ENCODE measurements around the gene IKBKE. TPM values are rescaled to one million over a fixed set of nuclear protein-coding genes. Genes with fewer than 3 reads are reported as not detected.

IKBKE gene
- total RNA-seq, 1 experiment from 2014 or later: 6.6 TPM

GRCh38 chr1:206445911-206446356, 24.3 kb upstream of the IKBKE start:
- no peak overlapping the region for H3K9ac ChIP-seq (ENCODE audit: extremely low read depth, insufficient read length, low read length)
- no peak overlapping the region for H3K23ac ChIP-seq (ENCODE audit: insufficient read length, low read depth, low read length)
- DNase-seq: no peak
- H3K79me1 ChIP-seq (ENCODE audit: insufficient read depth, low read depth, low read length, poor library complexity, severe bottlenecking): no peaks in the 10 kb centered on the region
- Mint-ChIP-seq H3K4me1 (no peaks in the 10 kb centered on the region), H3K27ac (0 out of 7 replicates have a peak overlapping the region, but pooled peaks of 2 of the 3 experiments have one; percentile 57 to 63), H3K36me3 (ENCODE audit: insufficient read depth in 1 of 3, low read depth in 3 of 3) (peaks cover 18 to 55% (median 49%) of the 10 kb centered on the region in 3 experiments; a peak in 6 of 7 replicates), H3K27me3 (ENCODE audit: low read depth) (no peaks in the 10 kb centered on the region), H3K9me3 (no peaks in the 10 kb centered on the region), H3K4me3 (no peak overlapping the region)
- no peak for TF ChIP-seq CTCF (conservative IDR thresholded peaks at IDR 0.05)
- no CpG with 5 or more reads among the region's 8 CpGs for WGBS (ENCODE audit: extremely low coverage, insufficient read length, low lambda C conversion rate)
- H2AK5ac ChIP-seq (ENCODE audit: insufficient read length, low read length): no peak overlapping the region
- no peaks in the 10 kb centered on the region for H3K23me2 ChIP-seq (ENCODE audit: insufficient read length, low read depth, low read length, poor library complexity, severe bottlenecking)
- no peak overlapping the region for H3K18ac ChIP-seq (ENCODE audit: insufficient read length, low read depth, low read length)
- H4K20me1 ChIP-seq (ENCODE audit: control insufficient read depth, insufficient read depth, insufficient read length): no peaks in the 10 kb centered on the region
- H3K4me1 ChIP-seq (ENCODE audit: insufficient read depth, low read length): no peaks in the 10 kb centered on the region
- H3K14ac ChIP-seq (ENCODE audit: insufficient read depth, low read length): no peak overlapping the region
- H2BK20ac ChIP-seq (ENCODE audit: low read depth, low read length, poor library complexity, severe bottlenecking): no peak overlapping the region
- H3K27me3 ChIP-seq (ENCODE audit: insufficient read depth, low read length): no peaks in the 10 kb centered on the region
- no peak overlapping the region for H4K91ac ChIP-seq (ENCODE audit: insufficient read length, low read depth, low read length)
- H2BK5ac ChIP-seq (ENCODE audit: insufficient read length, low read length): no peak overlapping the region
- no peak overlapping the region for H4K8ac ChIP-seq (replicated peaks; ENCODE audit: insufficient read length, low read depth, low read length)
- H3K56ac ChIP-seq (ENCODE audit: insufficient read length, low read depth, low read length): no peak overlapping the region
- no peak overlapping the region for H3K4me2 ChIP-seq (ENCODE audit: insufficient read depth, insufficient read length, low read length)
- no peaks in the 10 kb centered on the region for H3K79me2 ChIP-seq (ENCODE audit: insufficient read depth, low read length)
- H2BK120ac ChIP-seq (ENCODE audit: low read depth, low read length, poor library complexity, severe bottlenecking): no peak overlapping the region
- H3K4ac ChIP-seq (ENCODE audit: low read depth, low read length): no peak overlapping the region
- no peak overlapping the region for H2AFZ ChIP-seq (ENCODE audit: low read length)
- H4K5ac ChIP-seq (ENCODE audit: insufficient read length, low read depth, low read length): no peak overlapping the region
- no peak overlapping the region for H3T11ph ChIP-seq (ENCODE audit: low read length)
- H3K9me3 ChIP-seq (ENCODE audit: control insufficient read depth, low read depth, low read length): no peaks in the 10 kb centered on the region
- H2BK12ac ChIP-seq (ENCODE audit: insufficient read length, low read depth, low read length): no peak overlapping the region
- H3K27ac ChIP-seq (ENCODE audit: insufficient read length, low read depth, low read length): no peak overlapping the region
- H2BK15ac ChIP-seq (ENCODE audit: low read depth, low read length): no peak overlapping the region

Measured in H9 (cell line).